HG03045 (cell line): Measurements from ENCODE around the gene MSX1.

ENCODE experiments used
- ATAC-seq: cut with Tn5 transposase; IDR thresholded peaks from one replicate; pipeline ENCODE4 v1.9.1; 2021; ENCODE audit warnings: mild to moderate bottlenecking, moderate library complexity; ENCODE audit not compliant: unreplicated experiment

The MSX1 gene

DNA sequence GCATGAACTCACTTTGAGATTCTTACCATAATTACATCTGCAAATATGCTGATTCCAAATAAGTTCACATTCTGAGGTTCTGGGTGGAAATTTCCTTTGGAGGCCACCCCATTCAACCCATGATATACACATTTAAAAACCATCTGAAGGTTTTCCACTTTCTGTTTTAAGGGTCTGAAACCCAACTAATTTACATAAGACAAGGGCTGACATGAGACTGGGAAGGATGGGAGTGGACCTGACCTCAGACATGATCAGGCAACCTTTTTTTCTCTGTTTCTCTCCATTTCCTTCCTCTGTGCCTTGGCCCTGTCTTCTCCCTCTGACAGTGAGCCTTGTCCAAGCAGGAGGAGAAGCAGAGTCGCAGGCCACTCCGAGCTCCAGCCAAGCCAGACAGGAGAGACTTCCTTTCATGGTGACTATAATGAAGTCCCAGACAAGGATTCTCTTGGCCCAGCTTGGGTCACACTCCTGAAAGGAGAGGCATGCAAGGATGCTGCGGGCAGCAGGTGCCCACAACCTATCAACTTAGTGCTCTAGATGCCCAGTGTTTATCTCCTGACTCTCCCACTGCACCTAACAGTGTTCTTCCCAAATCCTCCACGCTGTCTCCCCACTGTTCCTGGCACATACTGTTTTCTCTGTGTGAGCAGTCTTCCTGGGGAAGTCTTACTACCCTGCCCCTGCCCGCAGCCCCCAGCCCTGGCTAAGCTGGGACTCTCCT, 39.9 kb downstream of the MSX1 start:
- ATAC-seq: no peak

DNA sequence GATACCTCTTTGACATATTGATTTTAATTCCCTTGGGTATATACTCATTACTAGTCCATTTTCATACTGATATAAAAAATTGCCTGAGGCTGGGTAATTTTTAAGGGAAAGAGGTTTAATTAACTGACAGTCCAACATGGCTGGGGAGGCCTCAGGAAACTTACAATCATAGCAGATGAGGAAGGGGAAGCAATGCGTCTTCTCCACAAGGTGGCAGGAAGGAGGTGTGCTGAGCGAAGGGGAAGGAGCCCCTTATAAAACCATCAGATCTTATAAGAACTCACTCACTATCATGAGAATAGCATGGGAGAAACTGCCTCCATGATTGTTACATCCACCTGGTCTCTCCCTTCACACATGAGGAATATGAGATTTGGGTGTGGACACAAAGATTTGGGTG, 42.4 kb downstream of the MSX1 start:
- no peak for ATAC-seq

GRCh38 chr4:4912155-4912554, 52.7 kb downstream of the MSX1 start:
- ATAC-seq: no peak

DNA sequence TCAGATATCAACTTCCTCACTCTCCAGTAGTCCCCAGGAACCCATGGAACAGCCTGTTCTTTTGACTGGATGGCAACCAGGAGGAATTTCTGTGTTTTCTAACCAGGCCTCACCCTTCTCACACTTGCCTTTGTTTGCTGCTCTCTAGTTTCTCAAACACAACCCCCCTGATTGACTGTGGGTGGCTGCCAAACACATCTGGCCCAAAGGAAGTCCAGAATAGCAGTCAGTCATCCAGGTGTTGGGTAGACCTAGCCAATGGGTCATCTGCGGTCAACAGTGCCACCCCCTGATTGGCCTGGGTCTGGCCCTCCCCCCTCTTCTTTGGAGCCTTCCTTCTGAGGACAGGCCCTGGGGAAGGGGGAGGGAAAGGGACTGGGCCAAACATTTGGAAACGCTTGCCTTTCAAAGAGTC, 53.7 kb downstream of the MSX1 start:
- no peak for ATAC-seq
